Measurements from ENCODE around the gene OR1E2.
"Not testable (repeated sequence)": the region's sequence is repeated elsewhere in the genome, so short reads cannot be mapped to it uniquely, and the experiment has no call there.

DNA sequence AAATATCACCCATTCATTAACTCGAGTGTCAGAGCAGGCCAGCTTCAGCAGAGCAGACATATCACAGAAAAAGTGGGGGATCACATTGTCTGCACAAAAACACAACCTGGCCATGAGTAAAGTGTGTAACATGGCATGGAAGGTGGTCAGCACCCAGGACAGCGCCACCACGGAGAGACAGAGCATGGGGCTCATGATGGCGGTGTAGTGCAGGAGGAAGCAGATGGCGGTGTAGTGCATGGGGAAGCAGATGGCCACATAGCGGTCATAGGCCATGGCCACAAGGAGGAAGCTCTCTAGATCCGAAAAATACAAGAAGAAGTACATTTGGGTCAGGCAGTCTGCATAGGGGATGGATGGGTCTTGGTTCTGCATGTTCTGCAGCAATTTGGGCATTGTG, 426 bp downstream of the OR1E2 start:
- TF ChIP-seq, protein P1, sequence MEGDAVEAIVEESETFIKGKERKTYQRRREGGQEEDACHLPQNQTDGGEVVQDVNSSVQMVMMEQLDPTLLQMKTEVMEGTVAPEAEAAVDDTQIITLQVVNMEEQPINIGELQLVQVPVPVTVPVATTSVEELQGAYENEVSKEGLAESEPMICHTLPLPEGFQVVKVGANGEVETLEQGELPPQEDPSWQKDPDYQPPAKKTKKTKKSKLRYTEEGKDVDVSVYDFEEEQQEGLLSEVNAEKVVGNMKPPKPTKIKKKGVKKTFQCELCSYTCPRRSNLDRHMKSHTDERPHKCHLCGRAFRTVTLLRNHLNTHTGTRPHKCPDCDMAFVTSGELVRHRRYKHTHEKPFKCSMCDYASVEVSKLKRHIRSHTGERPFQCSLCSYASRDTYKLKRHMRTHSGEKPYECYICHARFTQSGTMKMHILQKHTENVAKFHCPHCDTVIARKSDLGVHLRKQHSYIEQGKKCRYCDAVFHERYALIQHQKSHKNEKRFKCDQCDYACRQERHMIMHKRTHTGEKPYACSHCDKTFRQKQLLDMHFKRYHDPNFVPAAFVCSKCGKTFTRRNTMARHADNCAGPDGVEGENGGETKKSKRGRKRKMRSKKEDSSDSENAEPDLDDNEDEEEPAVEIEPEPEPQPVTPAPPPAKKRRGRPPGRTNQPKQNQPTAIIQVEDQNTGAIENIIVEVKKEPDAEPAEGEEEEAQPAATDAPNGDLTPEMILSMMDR (IDR thresholded peaks at IDR 0.05 in 8 of 11, conservative IDR thresholded peaks at IDR 0.05 in 3 of 11), result not testable (repeated sequence)
- not testable (repeated sequence) for TF ChIP-seq POLR2A, POLR2AphosphoS5 (IDR thresholded peaks at IDR 0.05)
